Activated B cell treated with CpG ODN at 0.5 μM for 24 hours (primary cell): ENCODE data around the gene RAPGEF1. TPM values are rescaled to one million over a fixed set of nuclear protein-coding genes. Genes with fewer than 3 reads are reported as not detected.

ENCODE experiments used
- ATAC-seq: fragments of 200-7000 bp; cut with Tn5 transposase; one replicate; pipeline ENCODE4 v1.10.0; 2021; ENCODE audit warnings: low read depth, mild to moderate bottlenecking, moderate library complexity
- CTCF ChIA-PET: fragments of 350-600 bp; sonication (Branson Sonifier 250); formaldehyde crosslinking; loops from one replicate; lab custom pipeline; 2021; ENCODE audit warnings: antibody characterized with exemption; lab: Charles Lee
- POLR2A ChIA-PET: fragments of 350-600 bp; sonication (Branson Sonifier 250); formaldehyde crosslinking; loops from one replicate; lab custom pipeline; 2021; ENCODE audit warnings: antibody characterized with exemption; lab: Charles Lee
- DNase-seq: peaks from one replicate; pipeline ENCODE4 v3.0.0; 2022
- H3K27ac Mint-ChIP-seq: one replicate; pipeline ENCODE4 v1.8.0; 2020; ENCODE audit warnings: mixed read lengths
- H3K27me3 Mint-ChIP-seq: one replicate; pipeline ENCODE4 v1.8.0; 2021; ENCODE audit warnings: mixed read lengths
- H3K36me3 Mint-ChIP-seq: one replicate; pipeline ENCODE4 v1.8.0; 2021; ENCODE audit warnings: low read depth, mixed read lengths
- H3K4me1 Mint-ChIP-seq: one replicate; pipeline ENCODE4 v1.8.0; 2021; ENCODE audit warnings: mixed read lengths
- H3K4me3 Mint-ChIP-seq: one replicate; pipeline ENCODE4 v1.8.0; 2020; ENCODE audit warnings: mild to moderate bottlenecking, mixed read lengths
- H3K9me3 Mint-ChIP-seq: one replicate; pipeline ENCODE4 v1.8.0; 2020; ENCODE audit warnings: mixed read lengths
- CTCF ChIP-seq: fragments of 200-600 bp; IDR thresholded peaks from one replicate; pipeline ENCODE4 v1.8.0; 2022; ENCODE audit warnings: antibody characterized with exemption, mild to moderate bottlenecking
- intact Hi-C: fragments of 100-400 bp; cut with micrococcal nuclease; formaldehyde crosslinking; loops from one replicate; pipeline ENCODE4 v1.15.1; 2024
- total RNA-seq: library from RNA; stranded (reverse); gene quantifications from 2 replicates; pipeline ENCODE4 v1.2.3, GENCODE V29; 2022

The RAPGEF1 gene
- total RNA-seq, 1 donor from 2014 or later = 318 TPM

DNA sequence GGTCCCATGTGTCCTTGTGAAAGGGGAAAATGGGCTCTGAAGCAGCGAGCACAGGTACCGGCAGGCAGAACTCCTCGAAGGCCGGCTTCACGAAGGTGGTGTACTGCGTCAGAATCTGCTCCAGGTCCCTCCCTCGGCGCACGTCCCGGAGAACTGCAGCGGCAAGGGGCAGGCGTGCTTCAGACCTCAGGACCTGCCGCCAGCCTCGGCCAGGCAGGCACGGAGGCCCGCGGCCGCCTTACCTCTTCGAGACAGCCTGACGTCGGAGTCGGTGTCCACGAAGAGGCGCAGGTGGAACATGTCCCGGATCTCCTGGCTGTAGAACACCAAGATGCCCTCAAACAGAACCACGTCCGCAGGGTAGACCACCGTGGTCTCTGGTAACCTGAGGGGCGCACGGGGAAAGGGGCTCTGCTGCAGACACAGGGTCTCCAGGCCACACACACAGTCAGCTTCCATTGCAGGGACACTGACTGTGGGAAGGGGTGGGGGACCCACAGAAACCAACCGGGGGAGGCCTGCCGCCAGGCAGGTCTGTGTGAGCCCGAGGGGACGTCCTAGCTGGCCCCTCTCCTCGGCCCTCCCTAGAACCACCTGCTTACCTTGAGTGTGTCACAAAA lies 210.9 kb downstream of the RAPGEF1 start:
- Mint-ChIP-seq H3K27ac (no peak overlapping the region), H3K4me3 (no peak overlapping the region)
- intact Hi-C loops = no loop called here

GRCh38 chr9:131528186-131528585 lies 211.7 kb downstream of the RAPGEF1 start:
- intact Hi-C loops = no loop called here
- no peak overlapping the region for H3K27ac Mint-ChIP-seq
- H3K36me3 Mint-ChIP-seq = peaks cover 55% of the 10 kb centered on the region
- CTCF ChIA-PET = no interaction called here
- no peak for TF ChIP-seq CTCF
- H3K9me3 Mint-ChIP-seq = no peaks in the 10 kb centered on the region
- no peaks in the 10 kb centered on the region for H3K27me3 Mint-ChIP-seq
- POLR2A ChIA-PET = interaction anchor here (0.7 kb wide), 1 partner anchor 1241 kb away, joined by 7 read pairs; no protein-coding TSS in a partner anchor
- DNase-seq (no peak), ATAC-seq (no peak)
- peak overlapping the region; percentile 61 for H3K4me3 Mint-ChIP-seq
- H3K4me1 Mint-ChIP-seq = peaks cover 9% of the 10 kb centered on the region

More for the DNA sequence above, 210.9 kb downstream of the RAPGEF1 start:
- no peak for DNase-seq
- peaks cover 9% of the 10 kb centered on the region for H3K4me1 Mint-ChIP-seq
- no peaks in the 10 kb centered on the region for H3K9me3 Mint-ChIP-seq
- ChIA-PET POLR2A (no interaction called here), CTCF (no interaction called here)
- no peak for TF ChIP-seq CTCF
- no peaks in the 10 kb centered on the region for H3K27me3 Mint-ChIP-seq
- H3K36me3 Mint-ChIP-seq = peaks cover 50% of the 10 kb centered on the region
- ATAC-seq = no peak

Other genes starting within 250 kb of the RAPGEF1 start
- gene POMT1, start 237.2 kb downstream of the RAPGEF1 start, total RNA-seq = 24.9 and 29.8 TPM in 2 replicates
- gene UCK1, start 208.8 kb downstream of the RAPGEF1 start, total RNA-seq = 19.1 and 30.4 TPM in 2 replicates
- gene PRRT1B, start 194.6 kb downstream of the RAPGEF1 start, total RNA-seq = not detected in 2 replicates